Measurements from ENCODE around the gene IDUA. TPM values are rescaled to one million over a fixed set of nuclear protein-coding genes. Genes with fewer than 3 reads are reported as not detected.

The IDUA gene
- total RNA-seq, 1 donor from 2014 or later = 2.6 TPM

GRCh38 chr4:958314-958665 lies 28.6 kb upstream of the IDUA start:
- no peak for TF ChIP-seq CTCF (IDR thresholded peaks at IDR 0.05; ENCODE audit: insufficient read depth, low read length, severe bottlenecking)
- Histone ChIP-seq H3K36me3 (ENCODE audit: control insufficient read depth, insufficient read depth, low read length) (peaks cover 8% of the 10 kb centered on the region), H3K4me3 (ENCODE audit: low read depth, low read length) (no peak overlapping the region), H3K27me3 (ENCODE audit: control insufficient read depth, insufficient read depth, low read length) (no peaks in the 10 kb centered on the region)
- FAIRE-seq = no peak
- no peak for DNase-seq (ENCODE audit: low read depth)

- DNase-seq (ENCODE audit: low read depth) = no peak
- FAIRE-seq = no peak
- no peaks in the 10 kb centered on the region for H3K27me3 ChIP-seq (ENCODE audit: control insufficient read depth, insufficient read depth, low read length)
- no peak overlapping the region for H3K4me3 ChIP-seq (ENCODE audit: low read depth, low read length)
- no peak for TF ChIP-seq CTCF (IDR thresholded peaks at IDR 0.05; ENCODE audit: insufficient read depth, low read length, severe bottlenecking)
- H3K36me3 ChIP-seq (ENCODE audit: control insufficient read depth, insufficient read depth, low read length) = peaks cover 8% of the 10 kb centered on the region
Measured at GRCh38 chr4:958696-959337, 28.0 kb upstream of the IDUA start.

GRCh38 chr4:959338-960139 lies 27.3 kb upstream of the IDUA start:
- DNase-seq (ENCODE audit: low read depth) (no peak), FAIRE-seq (no peak)
- peaks cover 10% of the 10 kb centered on the region for H3K36me3 ChIP-seq (ENCODE audit: control insufficient read depth, insufficient read depth, low read length)
- no peaks in the 10 kb centered on the region for H3K27me3 ChIP-seq (ENCODE audit: control insufficient read depth, insufficient read depth, low read length)
- no peak overlapping the region for H3K4me3 ChIP-seq (ENCODE audit: low read depth, low read length)
- no peak for TF ChIP-seq CTCF (IDR thresholded peaks at IDR 0.05; ENCODE audit: insufficient read depth, low read length, severe bottlenecking)

GRCh38 chr4:960140-960635 lies 26.7 kb upstream of the IDUA start:
- TF ChIP-seq CTCF (IDR thresholded peaks at IDR 0.05; ENCODE audit: insufficient read depth, low read length, severe bottlenecking) = no peak
- FAIRE-seq (no peak), DNase-seq (ENCODE audit: low read depth) (no peak)
- Histone ChIP-seq H3K27me3 (ENCODE audit: control insufficient read depth, insufficient read depth, low read length) (no peaks in the 10 kb centered on the region), H3K36me3 (ENCODE audit: control insufficient read depth, insufficient read depth, low read length) (peaks cover 14% of the 10 kb centered on the region), H3K4me3 (ENCODE audit: low read depth, low read length) (no peak overlapping the region)

GRCh38 chr4:960636-961350 lies 26.1 kb upstream of the IDUA start:
- Histone ChIP-seq H3K36me3 (ENCODE audit: control insufficient read depth, insufficient read depth, low read length) (peaks cover 16% of the 10 kb centered on the region), H3K4me3 (ENCODE audit: low read depth, low read length) (no peak overlapping the region), H3K27me3 (ENCODE audit: control insufficient read depth, insufficient read depth, low read length) (no peaks in the 10 kb centered on the region)
- TF ChIP-seq CTCF (IDR thresholded peaks at IDR 0.05; ENCODE audit: insufficient read depth, low read length, severe bottlenecking) = no peak
- DNase-seq (ENCODE audit: low read depth) (no peak), FAIRE-seq (no peak)

All from bronchial epithelial cell (primary cell).